GM18499 (cell line): ENCODE results near the gene C10orf143.

Experiments
- ATAC-seq: cut with Tn5 transposase; IDR thresholded peaks from one replicate; pipeline ENCODE4 v1.9.1; 2021; ENCODE audit warnings: moderate number of reproducible peaks; ENCODE audit not compliant: insufficient read depth, unreplicated experiment

C10orf143 gene

GRCh38 chr10:130062201-130062600 is 48.4 kb downstream of the C10orf143 start:
- ATAC-seq: no peak

GRCh38 chr10:130061760-130062159 is 48.9 kb downstream of the C10orf143 start:
- no peak for ATAC-seq

GRCh38 chr10:130054021-130054420 is 56.6 kb downstream of the C10orf143 start:
- ATAC-seq: no peak

- no peak for ATAC-seq
These were observed 57.1 kb downstream of the C10orf143 start for GRCh38 chr10:130053561-130053960.

- ATAC-seq: no peak
These were observed 58.4 kb downstream of the C10orf143 start for GRCh38 chr10:130052193-130052592.

- ATAC-seq: no peak
These were observed 59.9 kb downstream of the C10orf143 start for GRCh38 chr10:130050721-130051120.

- no peak for ATAC-seq
These were observed 60.6 kb downstream of the C10orf143 start for GRCh38 chr10:130049987-130050386.

GRCh38 chr10:130049244-130049643 is 61.4 kb downstream of the C10orf143 start:
- ATAC-seq: no peak

- ATAC-seq: no peak
These were observed 62.5 kb downstream of the C10orf143 start for GRCh38 chr10:130048081-130048480.

GRCh38 chr10:130047336-130047735 is 63.3 kb downstream of the C10orf143 start:
- ATAC-seq: no peak

GRCh38 chr10:130046591-130046990 is 64.0 kb downstream of the C10orf143 start:
- ATAC-seq: no peak

- ATAC-seq: no peak
These were observed 64.8 kb downstream of the C10orf143 start for GRCh38 chr10:130045801-130046321.

- no peak for ATAC-seq
These were observed 65.5 kb downstream of the C10orf143 start for GRCh38 chr10:130045091-130045652.

- no peak for ATAC-seq
These were observed 66.3 kb downstream of the C10orf143 start for GRCh38 chr10:130044067-130045061.

- no peak for ATAC-seq
These were observed 67.1 kb downstream of the C10orf143 start for GRCh38 chr10:130043491-130043890.

- ATAC-seq: no peak
These were observed 68.2 kb downstream of the C10orf143 start for GRCh38 chr10:130042381-130042780.

GRCh38 chr10:130041451-130042371 is 68.9 kb downstream of the C10orf143 start:
- ATAC-seq: no peak

- ATAC-seq: no peak
These were observed 69.8 kb downstream of the C10orf143 start for GRCh38 chr10:130040817-130041330.

GRCh38 chr10:130040351-130040750 is 70.3 kb downstream of the C10orf143 start:
- ATAC-seq: no peak

- ATAC-seq: no peak
These were observed 71.5 kb downstream of the C10orf143 start for GRCh38 chr10:130039141-130039540.
